CD4-positive, alpha-beta T cell treated with Interleukin-4 for 4 hours (primary cell): ENCODE measurements around the gene INIP.

Experiments
- DNase-seq: peaks from one replicate; pipeline ENCODE4 v3.0.0-alpha.2; 2020

The INIP gene

GRCh38 chr9:112669326-112669725 is 48.6 kb downstream of the INIP start:
- no peak for DNase-seq

- no peak for DNase-seq
These were observed 52.6 kb downstream of the INIP start for GRCh38 chr9:112665347-112665746.

GRCh38 chr9:112664531-112664930 is 53.4 kb downstream of the INIP start:
- no peak for DNase-seq

- no peak for DNase-seq
These were observed 54.2 kb downstream of the INIP start for GRCh38 chr9:112663681-112664080.

GRCh38 chr9:112659906-112660305 is 58.0 kb downstream of the INIP start:
- no peak for DNase-seq

GRCh38 chr9:112655668-112656067 is 62.2 kb downstream of the INIP start:
- DNase-seq, result no peak

GRCh38 chr9:112654282-112654681 is 63.6 kb downstream of the INIP start:
- no peak for DNase-seq

- no peak for DNase-seq
These were observed 69.3 kb downstream of the INIP start for GRCh38 chr9:112648624-112649023.

- no peak for DNase-seq
These were observed 70.3 kb downstream of the INIP start for GRCh38 chr9:112647596-112647995.

- DNase-seq, result no peak
These were observed 75.8 kb downstream of the INIP start for GRCh38 chr9:112642126-112642525.

- no peak for DNase-seq
These were observed 77.6 kb downstream of the INIP start for GRCh38 chr9:112640311-112640710.
